ENCODE results near the gene MME.

- no peak for TF ChIP-seq POLR2A (IDR thresholded peaks at IDR 0.05)
- no peak for TF ChIP-seq CTCF (IDR thresholded peaks at IDR 0.05)
Observed at GRCh38 chr3:155225417-155225816, 145.3 kb downstream of the MME start.
